SK-N-MC (cell line): ENCODE data around the gene AGRP.

Experiments
- DNase-seq: peaks from one replicate; pipeline ENCODE4 v3.0.0-alpha.2; 2011; ENCODE audit warnings: low read depth, low spot score
- H3K27ac ChIP-seq: fragments of 200-600 bp; sonication (generic); 2 replicates; pipeline ENCODE4 v1.5.1; 2016; ENCODE audit warnings: mixed run types
- H3K36me3 ChIP-seq: fragments of 200-600 bp; sonication (generic); 2 replicates; pipeline ENCODE4 v1.6.1; 2017; ENCODE audit warnings: antibody characterized with exemption, low read length, mixed read lengths; ENCODE audit not compliant: insufficient read depth
- H3K4me3 ChIP-seq: fragments of 200-600 bp; sonication (generic); 2 replicates; pipeline ENCODE4 v1.5.1; 2016
- H3K9ac ChIP-seq: fragments of 200-600 bp; sonication (generic); 2 replicates; pipeline ENCODE4 v1.8.0; 2017; ENCODE audit warnings: mixed run types, mixed read lengths; ENCODE audit not compliant: insufficient read length
- H3K9me3 ChIP-seq: fragments of 200-600 bp; sonication (generic); 2 replicates; pipeline ENCODE4 v1.6.1; 2017; ENCODE audit warnings: low read depth, mild to moderate bottlenecking, antibody characterized with exemption, low read length, moderate library complexity, mixed read lengths
- EZH2 ChIP-seq: fragments of 200-600 bp; sonication (generic); IDR thresholded peaks from one replicate; pipeline ENCODE4 v1.6.1; 2017; ENCODE audit warnings: antibody characterized with exemption
- FOXP2 ChIP-seq: optimal IDR thresholded peaks from 2 replicates; pipeline ENCODE3; 2011; ENCODE audit warnings: mild to moderate bottlenecking, moderate library complexity; ENCODE audit not compliant: insufficient read depth; ENCODE audit errors: extremely low read length, control extremely low read depth
- POLR2AphosphoS5 ChIP-seq: IDR thresholded peaks from 2 replicates; pipeline ENCODE4 v1.6.1; 2012; ENCODE audit warnings: mild to moderate bottlenecking, low read depth, low read length, borderline replicate concordance

The AGRP gene

GRCh38 chr16:67483150-67483549 is at the start of gene AGRP:
AGRP (minus strand) TSS chr16:67483547; CDS start chr16:67483398, 149 bp downstream.
- no peak within 1 kb of the TSS for H3K27ac ChIP-seq
- H3K9me3 ChIP-seq = no peaks in the 10 kb centered on the region
- H3K36me3 ChIP-seq = no peaks in the 10 kb centered on the region
- H3K4me3 ChIP-seq = no peak within 1 kb of the TSS
- TF ChIP-seq POLR2AphosphoS5 (no peak), FOXP2 (no peak), EZH2 (no peak)
- peak within 1 kb of the TSS; percentile 85 for H3K9ac ChIP-seq
- no peak for DNase-seq

- Histone ChIP-seq H3K27ac (no peak overlapping the region), H3K9ac (no peak overlapping the region), H3K9me3 (no peaks in the 10 kb centered on the region), H3K36me3 (no peaks in the 10 kb centered on the region), H3K4me3 (no peak overlapping the region)
- no peak for TF ChIP-seq POLR2AphosphoS5
- TF ChIP-seq EZH2 = no peak
- TF ChIP-seq FOXP2 = no peak
- DNase-seq = no peak
Observed at GRCh38 chr16:67531247-67531646, 47.9 kb upstream of the AGRP start.

GRCh38 chr16:67530013-67530939 is 46.9 kb upstream of the AGRP start:
- Histone ChIP-seq H3K4me3 (peak overlapping the region; percentile 79), H3K9ac (no peak overlapping the region), H3K27ac (no peak overlapping the region), H3K9me3 (no peaks in the 10 kb centered on the region), H3K36me3 (no peaks in the 10 kb centered on the region)
- TF ChIP-seq POLR2AphosphoS5 (no peak), FOXP2 (no peak), EZH2 (no peak)
- DNase-seq = no peak

GRCh38 chr16:67529582-67530012 is 46.2 kb upstream of the AGRP start:
- H3K36me3 ChIP-seq = no peaks in the 10 kb centered on the region
- H3K9ac ChIP-seq = peak overlapping the region; percentile 68
- H3K4me3 ChIP-seq = peak overlapping the region; percentile 79
- DNase-seq = no peak
- TF ChIP-seq EZH2 (no peak), FOXP2 (no peak), POLR2AphosphoS5 (no peak)
- H3K9me3 ChIP-seq = no peaks in the 10 kb centered on the region
- no peak overlapping the region for H3K27ac ChIP-seq

- Histone ChIP-seq H3K36me3 (no peaks in the 10 kb centered on the region), H3K9me3 (no peaks in the 10 kb centered on the region), H3K9ac (peak overlapping the region; percentile 68), H3K4me3 (peak overlapping the region; percentile 79), H3K27ac (no peak overlapping the region)
- TF ChIP-seq FOXP2 (no peak), EZH2 (no peak), POLR2AphosphoS5 (no peak)
- no peak for DNase-seq
Observed at GRCh38 chr16:67528870-67529581, 45.7 kb upstream of the AGRP start.

- Histone ChIP-seq H3K27ac (no peak within 1 kb of the TSS), H3K9me3 (no peaks in the 10 kb centered on the region), H3K36me3 (no peaks in the 10 kb centered on the region), H3K9ac (peak within 1 kb of the TSS; percentile 68), H3K4me3 (peak within 1 kb of the TSS; percentile 79)
- DNase-seq = no peak
- no peak for TF ChIP-seq FOXP2
Observed at GRCh38 chr16:67528222-67528869, 45.0 kb upstream of the AGRP start, which contains the start of gene RIPOR1. RIPOR1 (plus strand) TSS chr16:67528829; CDS start chr16:67538447, 9,618 bp downstream.

- DNase-seq = no peak
- TF ChIP-seq FOXP2 (no peak), POLR2AphosphoS5 (no peak), EZH2 (no peak)
- H3K9ac ChIP-seq = no peak overlapping the region
- no peaks in the 10 kb centered on the region for H3K9me3 ChIP-seq
- no peak overlapping the region for H3K27ac ChIP-seq
- H3K36me3 ChIP-seq = no peaks in the 10 kb centered on the region
- no peak overlapping the region for H3K4me3 ChIP-seq
Observed at GRCh38 chr16:67526149-67526791, 42.9 kb upstream of the AGRP start.
